GM12875 (cell line): ENCODE data around the gene LAMTOR1.
A peak's percentile ranks its signal among the peaks of the same experiment; 100 is the strongest.

Source experiments
- H3K4me3 ChIP-seq: one replicate; pipeline ENCODE4 v1.5.1; 2011; ENCODE audit warnings: low read depth, low read length, control low read depth
- CTCF ChIP-seq: IDR thresholded peaks from 2 replicates; pipeline ENCODE4 v1.5.1; 2011; ENCODE audit warnings: low read depth, mild to moderate bottlenecking, control low read depth, inconsistent platforms, low read length, moderate library complexity, borderline replicate concordance; ENCODE audit not compliant: insufficient read depth

The LAMTOR1 gene

GRCh38 chr11:72103754-72104167 lies 664 bp upstream of the LAMTOR1 start:
- peak overlapping the region; percentile 12 for H3K4me3 ChIP-seq
- TF ChIP-seq CTCF: no peak

- TF ChIP-seq CTCF: no peak
- H3K4me3 ChIP-seq: peak overlapping the region; percentile 58
Observed at GRCh38 chr11:72102631-72102945, 509 bp downstream of the LAMTOR1 start.

- H3K4me3 ChIP-seq: peak overlapping the region; percentile 58
- no peak for TF ChIP-seq CTCF
Observed at GRCh38 chr11:72102162-72102561, 935 bp downstream of the LAMTOR1 start.

GRCh38 chr11:72100462-72100861 lies 2.6 kb downstream of the LAMTOR1 start:
- TF ChIP-seq CTCF: no peak
- no peak overlapping the region for H3K4me3 ChIP-seq

GRCh38 chr11:72100009-72100408 lies 3.1 kb downstream of the LAMTOR1 start:
- no peak for TF ChIP-seq CTCF

GRCh38 chr11:72098741-72099140 lies 4.4 kb downstream of the LAMTOR1 start:
- no peak overlapping the region for H3K4me3 ChIP-seq
- TF ChIP-seq CTCF: no peak

More at GRCh38 chr11:72100009-72100408, 3.1 kb downstream of the LAMTOR1 start:
- no peak overlapping the region for H3K4me3 ChIP-seq

GRCh38 chr11:72091292-72091691 lies 11.8 kb downstream of the LAMTOR1 start:
- H3K4me3 ChIP-seq: no peak overlapping the region
- peak; percentile 76 for TF ChIP-seq CTCF
